T-helper 2 cell treated with Interferon-gamma antibody and Interleukin-4, amounts not matched to agents 5 μg/mL and 100 μg/mL, for 36 hours (primary cell): Measurements from ENCODE around the gene PPM1N.

Experiments
- DNase-seq: peaks from one replicate; pipeline ENCODE4 v3.0.0; 2021; ENCODE audit warnings: low spot score
- H3K27ac Mint-ChIP-seq: one replicate; pipeline ENCODE4 v1.8.0; 2021; ENCODE audit warnings: mild to moderate bottlenecking, mixed read lengths
- H3K27me3 Mint-ChIP-seq: one replicate; pipeline ENCODE4 v1.8.0; 2021; ENCODE audit warnings: low read depth, mixed read lengths
- H3K36me3 Mint-ChIP-seq: one replicate; pipeline ENCODE4 v1.8.0; 2021; ENCODE audit warnings: low read depth, mixed read lengths
- H3K4me1 Mint-ChIP-seq: one replicate; pipeline ENCODE4 v1.8.0; 2021; ENCODE audit warnings: low read depth, mixed read lengths
- H3K4me3 Mint-ChIP-seq: one replicate; pipeline ENCODE4 v1.8.0; 2022; ENCODE audit warnings: mild to moderate bottlenecking, moderate library complexity, mixed read lengths
- H3K9me3 Mint-ChIP-seq: one replicate; pipeline ENCODE4 v1.8.0; 2021; ENCODE audit warnings: mixed read lengths

PPM1N gene

GRCh38 chr19:45474606-45475521 lies 23.4 kb upstream of the PPM1N start:
- Mint-ChIP-seq H3K9me3 (no peaks in the 10 kb centered on the region), H3K36me3 (no peaks in the 10 kb centered on the region), H3K4me1 (peaks cover 29% of the 10 kb centered on the region), H3K4me3 (no peak overlapping the region), H3K27ac (no peak overlapping the region), H3K27me3 (peaks cover 56% of the 10 kb centered on the region)
- DNase-seq: no peak

GRCh38 chr19:45475537-45476291 lies 22.5 kb upstream of the PPM1N start:
- Mint-ChIP-seq H3K36me3 (no peaks in the 10 kb centered on the region), H3K27me3 (peaks cover 56% of the 10 kb centered on the region)

GRCh38 chr19:45476304-45476703 lies 21.9 kb upstream of the PPM1N start:
- Mint-ChIP-seq H3K4me3 (peak overlapping the region; percentile 47), H3K9me3 (no peaks in the 10 kb centered on the region), H3K4me1 (peaks cover 26% of the 10 kb centered on the region), H3K27me3 (peaks cover 52% of the 10 kb centered on the region), H3K36me3 (no peaks in the 10 kb centered on the region), H3K27ac (no peak overlapping the region)
- no peak for DNase-seq

More at GRCh38 chr19:45475537-45476291, 22.5 kb upstream of the PPM1N start:
- Mint-ChIP-seq H3K9me3 (no peaks in the 10 kb centered on the region), H3K27ac (no peak overlapping the region), H3K4me3 (no peak overlapping the region), H3K4me1 (peaks cover 26% of the 10 kb centered on the region)
- DNase-seq: no peak

GRCh38 chr19:45477186-45477585 lies 21.1 kb upstream of the PPM1N start:
- Mint-ChIP-seq H3K4me1 (peaks cover 26% of the 10 kb centered on the region), H3K27me3 (peaks cover 44% of the 10 kb centered on the region), H3K9me3 (no peaks in the 10 kb centered on the region), H3K36me3 (no peaks in the 10 kb centered on the region), H3K27ac (peak overlapping the region; percentile 65), H3K4me3 (peak overlapping the region; percentile 60)
- DNase-seq: no peak

- no peak for DNase-seq
- peaks cover 24% of the 10 kb centered on the region for H3K4me1 Mint-ChIP-seq
- peaks cover 38% of the 10 kb centered on the region for H3K27me3 Mint-ChIP-seq
- H3K27ac Mint-ChIP-seq: peak overlapping the region; percentile 80
- peak overlapping the region; percentile 73 for H3K4me3 Mint-ChIP-seq
- no peaks in the 10 kb centered on the region for H3K36me3 Mint-ChIP-seq
- no peaks in the 10 kb centered on the region for H3K9me3 Mint-ChIP-seq
Observed at GRCh38 chr19:45477713-45478453, 20.4 kb upstream of the PPM1N start.

GRCh38 chr19:45478454-45479238 lies 19.6 kb upstream of the PPM1N start:
- Mint-ChIP-seq H3K27me3 (peaks cover 32% of the 10 kb centered on the region), H3K36me3 (no peaks in the 10 kb centered on the region), H3K4me1 (peaks cover 23% of the 10 kb centered on the region), H3K9me3 (no peaks in the 10 kb centered on the region), H3K4me3 (peak overlapping the region; percentile 73), H3K27ac (peak overlapping the region; percentile 80)
- DNase-seq: peak; percentile 89

GRCh38 chr19:45483033-45483432 lies 15.2 kb upstream of the PPM1N start:
- no peaks in the 10 kb centered on the region for H3K36me3 Mint-ChIP-seq
- H3K27ac Mint-ChIP-seq: no peak overlapping the region

GRCh38 chr19:45484273-45484945 lies 13.8 kb upstream of the PPM1N start:
- Mint-ChIP-seq H3K27me3 (peaks cover 2% of the 10 kb centered on the region), H3K4me1 (peaks cover 6% of the 10 kb centered on the region), H3K27ac (no peak overlapping the region), H3K36me3 (no peaks in the 10 kb centered on the region), H3K9me3 (no peaks in the 10 kb centered on the region), H3K4me3 (no peak overlapping the region)
- no peak for DNase-seq

More at GRCh38 chr19:45483033-45483432, 15.2 kb upstream of the PPM1N start:
- peaks cover 2% of the 10 kb centered on the region for H3K27me3 Mint-ChIP-seq
- no peak for DNase-seq
- H3K4me3 Mint-ChIP-seq: no peak overlapping the region
- no peaks in the 10 kb centered on the region for H3K9me3 Mint-ChIP-seq
- H3K4me1 Mint-ChIP-seq: peaks cover 11% of the 10 kb centered on the region

- Mint-ChIP-seq H3K4me3 (peak overlapping the region; percentile 89), H3K27me3 (peaks cover under 1% of the 10 kb centered on the region), H3K27ac (peak overlapping the region; percentile 67), H3K4me1 (peaks cover 2% of the 10 kb centered on the region), H3K9me3 (no peaks in the 10 kb centered on the region), H3K36me3 (no peaks in the 10 kb centered on the region)
- DNase-seq: peak; percentile 96
Observed at GRCh38 chr19:45485305-45486077, 12.8 kb upstream of the PPM1N start.

GRCh38 chr19:45488708-45489107 lies 9.5 kb upstream of the PPM1N start:
- no peaks in the 10 kb centered on the region for H3K9me3 Mint-ChIP-seq
- DNase-seq: no peak
- no peak overlapping the region for H3K4me3 Mint-ChIP-seq
- no peak overlapping the region for H3K27ac Mint-ChIP-seq
- H3K36me3 Mint-ChIP-seq: no peaks in the 10 kb centered on the region
- H3K4me1 Mint-ChIP-seq: peaks cover 11% of the 10 kb centered on the region
- no peaks in the 10 kb centered on the region for H3K27me3 Mint-ChIP-seq

GRCh38 chr19:45489216-45489855 lies 8.9 kb upstream of the PPM1N start:
- H3K4me1 Mint-ChIP-seq: peaks cover 11% of the 10 kb centered on the region

GRCh38 chr19:45492137-45492626 lies 6.1 kb upstream of the PPM1N start:
- Mint-ChIP-seq H3K9me3 (no peaks in the 10 kb centered on the region), H3K4me3 (peak overlapping the region; percentile 55), H3K36me3 (no peaks in the 10 kb centered on the region), H3K27ac (no peak overlapping the region), H3K4me1 (peaks cover 11% of the 10 kb centered on the region), H3K27me3 (peaks cover 15% of the 10 kb centered on the region)
- no peak for DNase-seq

More at GRCh38 chr19:45489216-45489855, 8.9 kb upstream of the PPM1N start:
- Mint-ChIP-seq H3K4me3 (no peak overlapping the region), H3K36me3 (no peaks in the 10 kb centered on the region), H3K27me3 (no peaks in the 10 kb centered on the region), H3K9me3 (no peaks in the 10 kb centered on the region), H3K27ac (no peak overlapping the region)
- no peak for DNase-seq
